ENCODE measurements around the gene KDM6B.
A peak's percentile ranks its signal among the peaks of the same experiment; 100 is the strongest.
"Not testable (repeated sequence)": the region's sequence is repeated elsewhere in the genome, so short reads cannot be mapped to it uniquely, and the experiment has no call there.

Gene KDM6B

GRCh38 chr17:7853691-7854038 is 19.6 kb downstream of the KDM6B start:
- no peak for DNase-seq

- no peak for DNase-seq
These were observed 20.2 kb downstream of the KDM6B start for GRCh38 chr17:7854078-7854777.

GRCh38 chr17:7854851-7855659 is 21.0 kb downstream of the KDM6B start, which contains the start of gene TMEM88:
Gene TMEM88, plus strand, starts transcription at chr17:7855066. Its CDS starts 9 bp downstream, at chr17:7855075.
- no peak for DNase-seq

GRCh38 chr17:7855660-7856010 is 21.6 kb downstream of the KDM6B start:
- DNase-seq: no peak

GRCh38 chr17:7856011-7856810 is 22.2 kb downstream of the KDM6B start:
- DNase-seq: no peak

GRCh38 chr17:7856811-7857712 is 23.0 kb downstream of the KDM6B start, which contains the start of gene NAA38:
Gene NAA38, minus strand, starts transcription at chr17:7857559. Its CDS starts 96 bp downstream, at chr17:7857463.
- peak; percentile 99 for DNase-seq

GRCh38 chr17:7857713-7858521 is 23.9 kb downstream of the KDM6B start, which contains the start of gene CYB5D1:
Gene CYB5D1, plus strand, starts transcription at chr17:7858003. Its CDS starts 132 bp downstream, at chr17:7858135.
- peak; percentile 88 for DNase-seq

GRCh38 chr17:7858522-7858810 is 24.4 kb downstream of the KDM6B start:
- no peak for DNase-seq

GRCh38 chr17:7859028-7859427 is 25.0 kb downstream of the KDM6B start:
- no peak for DNase-seq

- no peak for DNase-seq
These were observed 28.8 kb downstream of the KDM6B start for GRCh38 chr17:7862692-7863437.

GRCh38 chr17:7864384-7864783 is 30.4 kb downstream of the KDM6B start:
- not testable (repeated sequence) for DNase-seq

GRCh38 chr17:7864995-7865650 is 31.1 kb downstream of the KDM6B start:
- no peak for DNase-seq

- no peak for DNase-seq
These were observed 33.9 kb downstream of the KDM6B start for GRCh38 chr17:7867881-7868329.

- no peak for DNase-seq
These were observed 39.0 kb downstream of the KDM6B start for GRCh38 chr17:7873051-7873450.

GRCh38 chr17:7875804-7876370 is 41.9 kb downstream of the KDM6B start:
- no peak for DNase-seq

GRCh38 chr17:7878234-7878633 is 44.2 kb downstream of the KDM6B start:
- DNase-seq: no peak

- DNase-seq: no peak
These were observed 46.3 kb downstream of the KDM6B start for GRCh38 chr17:7880076-7880868.

GRCh38 chr17:7881276-7882054 is 47.4 kb downstream of the KDM6B start:
- DNase-seq: no peak

Data from NCI-H226 (cell line).